ENCODE results near the gene ACER1. TPM values are rescaled to one million over a fixed set of nuclear protein-coding genes. Genes with fewer than 3 reads are reported as not detected.

ACER1 gene
- total and polyA plus RNA-seq, 10 of the 15 experiments (the other 5 are each of a cell fraction or from before 2014, with no cell fraction given): not detected

DNA sequence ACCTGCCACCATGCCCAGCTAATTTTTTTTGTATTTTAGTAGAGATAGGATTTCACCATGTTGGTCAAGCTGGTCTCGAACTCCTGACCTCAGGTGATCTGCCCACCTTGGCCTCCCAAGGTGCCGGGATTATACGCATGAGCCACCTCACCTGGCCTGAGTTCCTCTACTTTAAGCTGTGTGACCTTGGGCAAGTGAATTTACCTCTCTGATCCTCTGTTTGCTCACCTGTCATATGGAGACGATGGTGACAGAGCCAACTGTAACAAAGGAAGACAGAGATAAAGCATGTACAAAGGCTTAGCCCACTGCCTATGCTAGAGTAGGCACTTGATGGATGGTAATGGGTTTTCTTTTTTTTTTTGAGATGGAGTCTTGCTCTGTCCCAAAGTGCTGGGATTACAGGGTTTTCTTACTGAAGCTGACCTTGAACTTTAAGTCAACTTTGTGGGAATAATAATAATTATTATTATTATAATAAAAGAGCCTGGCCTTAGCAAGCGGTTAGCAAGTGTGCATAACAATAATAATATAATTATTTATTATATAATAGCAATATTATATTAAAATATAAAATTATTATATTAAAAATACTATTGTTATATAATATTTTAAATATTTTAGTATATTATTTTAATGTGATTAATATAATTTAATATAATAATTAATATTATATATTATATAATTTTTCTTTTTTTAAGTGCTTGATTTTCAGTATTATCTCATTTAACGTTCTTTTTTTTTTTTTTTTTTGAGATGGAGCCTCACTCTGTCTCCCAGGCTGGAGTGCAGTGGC lies 1.3 kb upstream of the ACER1 start:
- Histone ChIP-seq H3K27ac (ENCODE audit: control insufficient read depth, insufficient read depth) (no peak overlapping the region), H3K4me2 (ENCODE audit: control insufficient read depth, insufficient read depth) (no peak overlapping the region), H2AFZ (ENCODE audit: control insufficient read depth, low read depth, low read length) (no peak overlapping the region), H3K27me3 (replicated peaks in 1 of 2; ENCODE audit: control insufficient read depth in 2 of 2, insufficient read depth in 2 of 2, low read length in 1 of 2) (no peaks in the 10 kb centered on the region), H3K4me3 (no peak overlapping the region), H3K9me3 (replicated peaks; ENCODE audit: control insufficient read depth, insufficient read depth, low read length) (no peaks in the 10 kb centered on the region), H3K9ac (ENCODE audit: control insufficient read depth, insufficient read depth, low read length) (no peak overlapping the region), H3K4me1 (ENCODE audit: control insufficient read depth, insufficient read depth, low read length) (no peaks in the 10 kb centered on the region), H4K20me1 (ENCODE audit: control insufficient read depth, insufficient read depth) (no peaks in the 10 kb centered on the region), H3K36me3 (ENCODE audit: control insufficient read depth in 2 of 2, insufficient read depth in 2 of 2, low read length in 1 of 2) (no peaks in the 10 kb centered on the region), H3K79me2 (ENCODE audit: control insufficient read depth, insufficient read depth, low read length) (no peaks in the 10 kb centered on the region)
- RAD21 ChIA-PET (ENCODE audit: unreplicated experiment): no interaction called here
- POLR2A ChIA-PET: interaction anchor here (0.6 kb wide), 1 partner anchor 91 kb away, joined by 3 read pairs; no protein-coding TSS in a partner anchor
- 31% methylated on average over 6 of the region's 6 CpGs for WGBS (ENCODE audit: insufficient coverage, insufficient replicate concordance, low lambda C conversion rate, missing lambda C conversion rate)
- no TSS peak for BruUV-seq (replicated peaks)
- in situ Hi-C loops (cut with MboI): no loop called here
- TF ChIP-seq ZNF592 (IDR thresholded peaks at IDR 0.05) (no peak), CBFB (IDR thresholded peaks at IDR 0.05; ENCODE audit: low read depth) (no peak), RAD21 (IDR thresholded peaks at IDR 0.05; ENCODE audit: insufficient read depth, low read depth, low read length) (no peak), ZSCAN29 (IDR thresholded peaks at IDR 0.05) (no peak), ZNF384 (IDR thresholded peaks at IDR 0.05; ENCODE audit: borderline replicate concordance, low read depth, low read length) (no peak)
- TF ChIP-seq, protein P1, sequence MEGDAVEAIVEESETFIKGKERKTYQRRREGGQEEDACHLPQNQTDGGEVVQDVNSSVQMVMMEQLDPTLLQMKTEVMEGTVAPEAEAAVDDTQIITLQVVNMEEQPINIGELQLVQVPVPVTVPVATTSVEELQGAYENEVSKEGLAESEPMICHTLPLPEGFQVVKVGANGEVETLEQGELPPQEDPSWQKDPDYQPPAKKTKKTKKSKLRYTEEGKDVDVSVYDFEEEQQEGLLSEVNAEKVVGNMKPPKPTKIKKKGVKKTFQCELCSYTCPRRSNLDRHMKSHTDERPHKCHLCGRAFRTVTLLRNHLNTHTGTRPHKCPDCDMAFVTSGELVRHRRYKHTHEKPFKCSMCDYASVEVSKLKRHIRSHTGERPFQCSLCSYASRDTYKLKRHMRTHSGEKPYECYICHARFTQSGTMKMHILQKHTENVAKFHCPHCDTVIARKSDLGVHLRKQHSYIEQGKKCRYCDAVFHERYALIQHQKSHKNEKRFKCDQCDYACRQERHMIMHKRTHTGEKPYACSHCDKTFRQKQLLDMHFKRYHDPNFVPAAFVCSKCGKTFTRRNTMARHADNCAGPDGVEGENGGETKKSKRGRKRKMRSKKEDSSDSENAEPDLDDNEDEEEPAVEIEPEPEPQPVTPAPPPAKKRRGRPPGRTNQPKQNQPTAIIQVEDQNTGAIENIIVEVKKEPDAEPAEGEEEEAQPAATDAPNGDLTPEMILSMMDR (IDR thresholded peaks at IDR 0.05 in 2 of 3, conservative IDR thresholded peaks at IDR 0.05 in 1 of 3; ENCODE audit: control insufficient read depth in 2 of 3, extremely low read depth in 1 of 3, insufficient read depth in 1 of 3, low read depth in 3 of 3, low read length in 3 of 3): no peak
- ATAC-seq (no peak), DNase-seq (ENCODE audit: low read depth, low spot score) (no peak), FAIRE-seq (no peak)
- SMC1A ChIA-PET (ENCODE audit: uncharacterized antibody, unreplicated experiment): no interaction called here
- CTCF ChIA-PET: interaction anchor here (1.3 kb wide), 1 partner anchor 14 kb away, joined by 3 read pairs; no protein-coding TSS in a partner anchor
- intact Hi-C loops (cut with micrococcal nuclease; ENCODE audit: unreplicated experiment): no loop called here
